Skin of body (tissue), 2 donors: ENCODE measurements around the gene B3GNT3. TPM values are rescaled to one million over a fixed set of nuclear protein-coding genes. Genes with fewer than 3 reads are reported as not detected.
A peak's percentile ranks its signal among the peaks of the same experiment; 100 is the strongest.

Experiments
- DNase-seq: peaks from one replicate; lab custom pipeline; 2025; lab: John Stamatoyannopoulos, UW
- total RNA-seq: library from RNA; depleted of rRNA; stranded (reverse); fragments of >200 nt; gene quantifications from one replicate; pipeline ENCODE4 v1.2.3, GENCODE V29; 2014

B3GNT3 gene
- total RNA-seq, 1 donor from 2014 or later, result 0.79 TPM

DNA sequence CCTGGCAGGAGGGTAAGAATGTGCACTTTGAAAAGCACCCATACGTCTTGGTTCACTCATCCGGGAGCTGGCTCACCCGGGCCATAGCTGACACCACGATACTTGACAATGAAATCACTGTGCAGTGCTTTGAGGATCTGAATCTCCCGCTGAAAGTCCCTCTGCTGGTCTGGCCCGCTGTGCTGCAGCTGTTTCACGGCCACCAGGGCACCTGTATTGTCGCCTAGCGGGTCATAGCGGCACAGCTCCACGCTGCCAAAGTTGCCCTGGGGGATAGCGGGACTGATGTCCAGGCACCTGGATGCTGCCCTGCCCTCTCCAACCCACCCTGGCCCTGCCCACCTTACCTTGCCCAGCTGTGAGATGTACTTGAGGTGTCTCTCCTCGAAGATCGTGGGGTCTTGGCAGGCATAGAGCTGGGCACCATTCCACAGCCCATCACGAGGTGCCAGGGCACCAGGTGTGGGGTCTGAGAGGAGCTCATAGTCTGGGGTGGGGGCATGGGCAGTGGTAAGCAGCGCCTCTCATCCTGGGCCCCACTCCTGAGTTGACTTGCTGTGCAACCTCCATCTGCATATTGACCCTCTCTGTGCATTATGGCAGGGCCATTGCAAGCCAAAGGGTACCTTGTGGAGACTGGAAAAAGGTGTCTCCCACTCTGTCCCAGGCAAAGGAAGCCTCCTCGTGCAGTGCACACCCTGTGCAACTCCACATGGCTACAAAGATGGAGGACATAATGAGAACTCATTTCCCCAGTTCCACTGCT lies 37.7 kb downstream of the B3GNT3 start:
- no peak for DNase-seq

DNA sequence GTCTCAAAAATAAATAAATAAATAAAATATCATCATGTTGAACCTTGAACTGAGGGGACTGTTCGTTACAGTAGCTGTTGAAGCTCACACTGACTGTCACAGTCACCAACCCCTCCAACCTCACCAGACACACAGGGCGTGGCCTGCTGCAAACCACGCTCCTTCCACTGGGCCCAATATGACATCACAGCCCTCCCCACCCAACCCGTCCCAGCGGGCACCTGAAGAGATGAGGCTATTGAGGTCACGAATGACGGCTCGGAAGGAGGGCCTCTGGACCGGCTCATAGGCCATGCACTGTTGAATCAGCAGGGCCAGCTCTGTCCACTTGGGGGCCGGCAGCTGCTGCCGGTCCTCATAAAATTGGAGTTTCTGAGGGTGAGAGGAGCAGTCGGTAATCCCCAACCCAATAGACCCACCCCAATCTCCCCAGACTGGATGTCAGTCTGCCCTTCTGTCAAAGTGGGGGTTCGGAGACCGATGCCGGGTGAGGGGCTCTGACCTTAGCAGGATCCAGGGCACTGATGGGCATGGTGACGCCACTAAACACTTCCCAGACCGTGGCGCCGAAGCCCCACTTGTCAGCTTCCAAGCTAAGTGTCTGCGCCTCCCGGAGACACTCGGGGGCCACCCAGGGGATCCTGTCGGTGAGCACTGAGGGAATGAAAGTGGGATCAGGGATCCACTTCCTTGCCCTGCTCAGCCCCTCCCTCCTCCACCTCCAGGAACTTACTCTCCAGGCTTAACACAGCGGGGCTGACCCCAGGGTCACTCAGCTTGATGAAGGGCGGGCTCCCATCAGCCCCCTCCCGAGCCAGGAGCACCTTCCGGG lies 39.6 kb downstream of the B3GNT3 start:
- DNase-seq, result no peak

- no peak for DNase-seq
Observed at GRCh38 chr19:17835182-17836006, 40.5 kb downstream of the B3GNT3 start.

GRCh38 chr19:17836530-17836929 lies 41.6 kb downstream of the B3GNT3 start:
- DNase-seq, result no peak

- no peak for DNase-seq
Observed at GRCh38 chr19:17837972-17838371, 43.0 kb downstream of the B3GNT3 start.

DNA sequence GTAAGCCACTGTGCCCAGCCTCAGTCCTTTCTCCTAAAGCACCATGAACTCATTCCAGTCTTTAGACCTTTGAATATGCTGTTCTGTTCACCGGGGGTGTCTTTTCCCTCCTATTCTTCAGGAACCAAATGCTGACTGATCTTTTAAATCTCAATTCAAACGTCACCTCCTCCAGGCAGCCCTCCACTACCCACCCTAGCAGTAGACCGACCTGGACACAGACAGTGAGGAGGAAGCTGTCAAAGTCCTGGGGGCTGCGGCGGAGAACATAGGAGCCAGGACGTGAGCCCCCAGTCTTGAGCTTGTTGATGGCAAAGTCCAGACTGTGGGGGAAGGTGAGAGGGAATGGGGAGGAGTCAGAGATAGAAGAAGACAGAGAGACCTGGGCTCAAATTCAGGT lies 45.1 kb downstream of the B3GNT3 start:
- no peak for DNase-seq

GRCh38 chr19:17841371-17841809 lies 46.5 kb downstream of the B3GNT3 start:
- no peak for DNase-seq

DNA sequence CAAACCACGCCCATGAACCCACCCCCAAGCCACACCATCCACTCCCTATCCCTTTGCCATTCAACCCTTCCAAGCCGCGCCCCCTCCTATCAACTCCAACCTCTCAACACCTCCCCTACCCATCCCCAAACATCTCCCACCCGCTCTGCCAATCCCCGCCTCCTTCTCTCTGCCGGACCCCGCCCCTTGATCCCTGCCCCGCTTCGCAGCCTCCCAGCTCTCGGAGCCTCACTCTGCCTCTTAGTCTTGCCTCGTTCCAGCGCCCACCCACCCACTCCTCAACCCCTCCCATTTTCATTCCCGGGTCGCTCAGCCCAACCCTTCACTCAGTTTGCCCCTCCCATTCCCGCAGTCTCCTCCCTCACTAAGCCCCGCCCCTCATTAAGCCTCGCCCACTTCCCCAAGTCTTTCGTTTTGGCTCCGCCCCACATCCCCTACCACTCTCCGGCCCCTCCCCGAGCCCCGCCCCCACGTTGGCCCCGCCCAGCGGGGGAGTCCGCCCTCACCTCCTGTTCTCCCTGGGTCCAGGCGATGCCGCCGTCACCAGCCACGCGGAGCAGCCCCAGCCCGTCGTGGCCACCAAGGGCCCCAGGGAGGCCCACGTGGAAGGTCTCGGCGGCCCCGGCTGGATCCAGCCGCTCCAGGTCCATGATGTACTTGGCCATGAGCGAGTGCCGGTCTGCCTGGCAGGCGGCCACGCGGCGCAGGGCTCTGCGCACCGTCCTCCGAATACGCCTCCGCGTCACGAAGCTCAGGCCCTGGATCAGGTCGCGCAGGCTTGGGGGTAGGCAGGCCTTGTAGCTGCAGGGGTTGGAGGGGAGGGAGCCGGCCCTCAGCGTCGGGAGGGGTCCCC lies 47.1 kb downstream of the B3GNT3 start:
- peak; percentile 63 for DNase-seq

- DNase-seq, result no peak
Observed at GRCh38 chr19:17842663-17843291, 47.8 kb downstream of the B3GNT3 start.

DNA sequence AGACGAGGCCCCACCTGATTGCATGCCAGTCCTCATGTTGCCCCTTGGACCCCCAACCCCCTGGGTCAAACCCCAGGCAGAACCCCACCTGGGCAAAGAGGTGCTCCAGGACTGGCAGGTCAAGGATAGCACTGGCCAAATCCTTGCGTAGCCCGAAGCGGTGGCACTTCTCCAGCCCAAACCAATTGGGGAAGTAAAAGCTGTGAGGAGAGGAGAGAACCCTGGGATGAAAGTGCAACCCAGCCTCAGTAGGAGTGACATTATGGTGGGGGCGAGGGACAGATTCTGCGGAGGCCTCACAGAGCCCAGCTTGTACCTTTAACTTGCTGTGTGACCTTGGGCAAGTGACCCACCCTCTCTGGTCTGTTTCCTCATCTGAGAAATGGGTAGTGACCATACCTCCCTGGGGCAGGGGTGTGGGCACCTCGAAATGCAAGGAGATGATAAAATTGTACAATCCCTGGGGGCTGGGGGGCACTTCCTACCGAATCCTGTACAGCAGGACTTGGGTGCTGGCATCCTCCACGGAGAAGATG lies 48.4 kb downstream of the B3GNT3 start:
- DNase-seq, result no peak

- DNase-seq, result no peak
Observed at GRCh38 chr19:17843908-17844490, 49.1 kb downstream of the B3GNT3 start.

- no peak for DNase-seq
Observed at GRCh38 chr19:17846146-17846545, 51.2 kb downstream of the B3GNT3 start.

DNA sequence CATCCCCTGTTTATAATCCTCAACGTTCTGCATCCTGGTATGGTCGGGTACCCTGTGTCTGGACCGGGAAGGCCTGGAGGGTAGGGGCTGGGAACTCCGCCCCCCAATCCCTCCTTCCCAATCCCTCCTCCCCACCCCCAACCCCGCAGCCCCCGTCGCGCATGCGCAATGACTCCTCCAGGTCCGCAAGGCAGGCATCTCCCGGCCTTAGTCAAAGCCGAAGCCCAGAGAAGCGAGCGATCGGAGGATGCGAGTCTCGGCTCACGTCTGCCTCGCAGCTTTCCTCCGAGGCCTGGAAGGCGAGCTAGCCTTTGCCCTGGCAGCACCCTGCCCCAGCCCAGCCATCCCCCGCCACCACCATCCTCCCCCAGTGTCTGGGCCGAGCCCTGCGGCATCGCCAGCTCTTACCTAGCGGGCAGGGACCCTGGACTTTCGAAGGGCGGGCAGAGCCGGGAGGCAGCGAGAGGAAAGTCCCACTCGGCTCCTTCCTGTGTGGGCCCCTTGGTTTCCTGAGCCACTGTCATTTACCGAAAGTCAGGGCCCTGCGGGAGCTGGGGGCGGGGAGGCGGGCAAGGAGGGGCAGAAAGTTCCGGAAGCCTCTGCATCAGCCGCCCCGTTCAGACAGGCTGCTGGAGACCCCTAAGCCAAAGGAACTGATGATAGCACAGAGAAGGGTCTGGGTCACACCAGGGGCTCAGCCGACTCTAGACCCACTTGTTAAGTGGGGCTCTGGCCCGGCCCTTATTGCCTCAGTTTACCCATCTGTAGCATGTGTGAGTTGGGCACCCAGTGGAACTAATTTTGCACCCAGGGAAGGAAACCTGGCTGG lies 52.8 kb downstream of the B3GNT3 start, which contains the start of gene JAK3:
JAK3 (minus strand) TSS at position 445 of the 829 bp plus-strand sequence. CDS start 3,565 bp downstream, outside the sequence.
- peak; percentile 72 for DNase-seq

- DNase-seq, result no peak
Observed at GRCh38 chr19:17848595-17849292, 53.8 kb downstream of the B3GNT3 start.

DNA sequence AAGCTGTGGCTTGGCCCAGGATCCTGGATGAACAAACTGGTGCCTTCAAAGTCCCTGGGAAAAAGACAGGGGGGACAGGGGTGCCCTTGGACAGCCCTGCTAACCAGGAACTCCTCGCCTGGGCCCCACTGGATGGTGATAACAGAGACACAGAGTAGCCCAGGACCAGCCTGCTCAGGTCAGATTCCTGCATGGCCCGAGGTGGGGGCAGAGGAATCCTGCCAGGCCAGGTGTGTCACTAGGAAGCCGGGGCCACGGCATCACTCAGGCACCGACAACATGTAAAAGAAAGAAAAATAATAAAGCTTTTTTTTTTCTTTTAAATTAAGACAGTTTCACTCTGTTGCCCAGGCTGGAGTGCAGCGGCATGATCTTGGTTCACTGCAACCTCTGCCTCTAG lies 59.1 kb downstream of the B3GNT3 start:
- no peak for DNase-seq

GRCh38 chr19:17855280-17856152 lies 60.6 kb downstream of the B3GNT3 start:
- peak; percentile 50 for DNase-seq
